Measurements from ENCODE around the gene SESN3.
"Not testable (repeated sequence)": the region's sequence is repeated elsewhere in the genome, so short reads cannot be mapped to it uniquely, and the experiment has no call there.

Gene SESN3

GRCh38 chr11:95218149-95218548 is 12.9 kb downstream of the SESN3 start:
- DNase-seq (ENCODE audit: low read depth): no peak
- no peak overlapping the region for H3K4me3 ChIP-seq (replicated peaks; ENCODE audit: low read depth, low read length)
- no peak for TF ChIP-seq CTCF (IDR thresholded peaks at IDR 0.05; ENCODE audit: low read length, missing control alignments)

GRCh38 chr11:95212609-95213008 is 18.4 kb downstream of the SESN3 start:
- no peak overlapping the region for H3K4me3 ChIP-seq (replicated peaks; ENCODE audit: low read depth, low read length)
- DNase-seq (ENCODE audit: low read depth): no peak
- TF ChIP-seq CTCF (IDR thresholded peaks at IDR 0.05; ENCODE audit: low read length, missing control alignments): no peak

- DNase-seq (ENCODE audit: low read depth); H3K4me3 ChIP-seq (replicated peaks; ENCODE audit: low read depth, low read length): not testable (repeated sequence)
Observed at GRCh38 chr11:95209535-95209934, 21.5 kb downstream of the SESN3 start.

GRCh38 chr11:95200781-95201457 is 30.1 kb downstream of the SESN3 start:
- DNase-seq (ENCODE audit: low read depth): no peak
- TF ChIP-seq CTCF (IDR thresholded peaks at IDR 0.05; ENCODE audit: low read length, missing control alignments): no peak
- no peak overlapping the region for H3K4me3 ChIP-seq (replicated peaks; ENCODE audit: low read depth, low read length)

- no peak for DNase-seq (ENCODE audit: low read depth)
- no peak overlapping the region for H3K4me3 ChIP-seq (replicated peaks; ENCODE audit: low read depth, low read length)
- no peak for TF ChIP-seq CTCF (IDR thresholded peaks at IDR 0.05; ENCODE audit: low read length, missing control alignments)
Observed at GRCh38 chr11:95195831-95196230, 35.2 kb downstream of the SESN3 start.

- no peak overlapping the region for H3K4me3 ChIP-seq (replicated peaks; ENCODE audit: low read depth, low read length)
- DNase-seq (ENCODE audit: low read depth): no peak
- TF ChIP-seq CTCF (IDR thresholded peaks at IDR 0.05; ENCODE audit: low read length, missing control alignments): no peak
Observed at GRCh38 chr11:95193541-95193940, 37.5 kb downstream of the SESN3 start.

- no peak for DNase-seq (ENCODE audit: low read depth)
- no peak overlapping the region for H3K4me3 ChIP-seq (replicated peaks; ENCODE audit: low read depth, low read length)
- TF ChIP-seq CTCF (IDR thresholded peaks at IDR 0.05; ENCODE audit: low read length, missing control alignments): no peak
Observed at GRCh38 chr11:95192717-95193116, 38.3 kb downstream of the SESN3 start.
